ENCODE data around the gene SPRN.
"Not testable (repeated sequence)": the region's sequence is repeated elsewhere in the genome, so short reads cannot be mapped to it uniquely, and the experiment has no call there.

Gene SPRN

GRCh38 chr10:133456041-133456951 is 31.9 kb upstream of the SPRN start:
- no peak for DNase-seq (ENCODE audit: low spot score)

DNA sequence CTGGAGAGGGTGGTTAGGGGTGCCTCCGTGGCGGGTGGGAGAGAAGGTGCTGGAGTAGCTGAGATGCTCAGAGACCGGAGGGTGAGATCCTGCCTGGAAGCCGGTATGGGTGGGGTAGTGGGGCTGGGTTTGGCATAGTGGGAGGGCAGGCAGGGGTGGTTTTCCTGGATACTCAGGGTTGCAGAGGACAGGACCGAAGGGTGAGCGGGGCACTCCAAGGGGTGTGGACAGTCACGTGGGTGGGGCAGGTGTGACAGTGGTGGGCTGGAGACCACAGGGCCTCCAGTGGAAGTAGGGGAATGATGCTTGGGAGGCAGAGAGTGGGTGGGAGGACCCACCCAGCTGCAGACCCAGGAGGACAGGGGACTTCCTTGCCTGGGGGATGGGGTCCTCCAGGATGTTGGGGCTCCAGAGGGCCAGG is 31.2 kb upstream of the SPRN start:
- no peak for DNase-seq (ENCODE audit: low spot score)

DNA sequence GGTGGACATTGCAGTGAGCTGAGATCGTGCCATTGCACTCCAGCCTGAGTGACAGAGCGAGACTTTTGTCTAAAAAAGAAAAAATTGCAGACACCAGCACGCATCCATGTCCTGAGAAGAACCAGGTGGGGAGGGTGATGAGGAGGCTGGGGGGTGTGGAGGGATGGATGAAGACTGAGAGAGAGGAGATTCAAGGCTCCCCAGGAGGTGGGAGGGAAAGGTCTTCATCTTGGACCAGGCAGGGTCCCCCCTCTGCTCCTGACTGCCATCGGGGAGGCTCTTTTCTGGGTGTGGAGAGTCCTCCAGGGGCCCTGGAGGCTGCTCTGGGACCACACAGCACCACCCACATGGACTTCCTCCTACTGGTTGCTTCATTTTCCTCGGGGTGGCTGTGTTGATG is 30.8 kb upstream of the SPRN start:
- DNase-seq (ENCODE audit: low spot score) = no peak

GRCh38 chr10:133454204-133454893 is 29.9 kb upstream of the SPRN start:
- DNase-seq (ENCODE audit: low spot score) = no peak

- DNase-seq (ENCODE audit: low spot score) = no peak
Measured at GRCh38 chr10:133453516-133454203, 29.2 kb upstream of the SPRN start, which contains the start of gene SCART1. Gene SCART1 (plus strand): TSS chr10:133453945. CDS start chr10:133453998, 53 bp downstream.

- DNase-seq (ENCODE audit: low spot score) = no peak
Measured at GRCh38 chr10:133452453-133452852, 28.0 kb upstream of the SPRN start.

GRCh38 chr10:133451346-133451745 is 26.9 kb upstream of the SPRN start:
- DNase-seq (ENCODE audit: low spot score) = no peak

DNA sequence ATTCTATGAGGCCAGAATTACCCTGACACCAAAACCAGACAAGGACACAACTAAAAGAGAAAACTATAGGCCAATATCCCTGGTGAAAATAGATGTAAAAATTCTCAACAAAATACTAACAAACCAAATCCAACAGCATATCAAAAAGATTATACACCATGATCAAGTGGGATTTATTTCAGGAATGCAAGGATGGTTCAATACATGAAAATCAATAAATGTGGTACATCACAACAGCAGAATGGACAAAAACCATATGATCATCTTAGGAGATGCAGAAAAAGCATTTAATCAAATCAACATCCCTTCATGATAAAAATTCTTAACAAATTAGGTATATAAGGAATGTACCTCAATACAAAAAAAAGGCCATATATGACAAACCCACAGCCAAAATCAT is 23.7 kb upstream of the SPRN start:
- no peak for DNase-seq (ENCODE audit: low spot score)

DNA sequence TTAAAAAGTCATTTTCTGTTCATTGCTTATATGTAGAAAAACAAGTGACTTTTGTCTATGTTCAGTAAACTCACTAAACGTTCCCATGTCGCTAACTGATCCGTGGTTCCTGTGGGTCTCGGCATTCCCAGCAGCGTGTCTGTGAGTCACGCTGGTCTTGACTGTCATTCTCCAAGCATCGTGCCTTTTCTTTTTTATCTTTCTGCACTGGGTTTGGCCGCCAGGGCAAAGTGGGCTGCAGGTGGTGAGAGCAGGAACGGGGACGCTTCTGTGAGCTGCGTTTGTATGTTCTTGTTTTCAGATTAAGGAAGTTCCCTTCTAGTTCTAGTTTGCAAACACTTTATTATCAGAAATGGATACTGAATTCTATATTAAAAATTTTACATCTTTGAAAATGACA is 22.6 kb upstream of the SPRN start:
- DNase-seq (ENCODE audit: low spot score) = no peak

GRCh38 chr10:133445751-133446708 is 21.6 kb upstream of the SPRN start:
- DNase-seq (ENCODE audit: low spot score) = no peak

DNA sequence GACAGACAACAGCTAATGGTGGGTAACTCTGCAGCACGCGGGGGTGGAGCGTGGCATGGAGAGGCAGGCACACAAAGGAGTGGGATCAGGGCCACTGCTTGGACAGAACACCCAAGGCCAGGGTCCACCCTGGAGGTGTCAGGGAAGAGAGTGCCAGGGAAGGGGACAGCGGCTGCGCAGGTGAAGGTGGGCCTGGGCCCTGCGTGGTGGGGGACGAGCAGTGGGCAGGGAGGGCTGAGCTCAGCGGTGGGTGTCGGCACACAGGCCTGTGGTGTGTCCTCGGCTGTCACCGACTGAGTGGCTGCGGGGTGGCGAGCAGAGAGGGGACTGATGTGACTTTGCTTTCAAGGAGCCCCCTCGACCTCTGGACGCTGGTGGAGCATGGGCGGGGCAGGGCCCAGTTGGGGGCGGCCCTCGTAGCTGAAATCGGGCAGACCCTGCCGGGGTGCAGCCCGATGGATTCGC is 20.9 kb upstream of the SPRN start:
- no peak for DNase-seq (ENCODE audit: low spot score)

DNA sequence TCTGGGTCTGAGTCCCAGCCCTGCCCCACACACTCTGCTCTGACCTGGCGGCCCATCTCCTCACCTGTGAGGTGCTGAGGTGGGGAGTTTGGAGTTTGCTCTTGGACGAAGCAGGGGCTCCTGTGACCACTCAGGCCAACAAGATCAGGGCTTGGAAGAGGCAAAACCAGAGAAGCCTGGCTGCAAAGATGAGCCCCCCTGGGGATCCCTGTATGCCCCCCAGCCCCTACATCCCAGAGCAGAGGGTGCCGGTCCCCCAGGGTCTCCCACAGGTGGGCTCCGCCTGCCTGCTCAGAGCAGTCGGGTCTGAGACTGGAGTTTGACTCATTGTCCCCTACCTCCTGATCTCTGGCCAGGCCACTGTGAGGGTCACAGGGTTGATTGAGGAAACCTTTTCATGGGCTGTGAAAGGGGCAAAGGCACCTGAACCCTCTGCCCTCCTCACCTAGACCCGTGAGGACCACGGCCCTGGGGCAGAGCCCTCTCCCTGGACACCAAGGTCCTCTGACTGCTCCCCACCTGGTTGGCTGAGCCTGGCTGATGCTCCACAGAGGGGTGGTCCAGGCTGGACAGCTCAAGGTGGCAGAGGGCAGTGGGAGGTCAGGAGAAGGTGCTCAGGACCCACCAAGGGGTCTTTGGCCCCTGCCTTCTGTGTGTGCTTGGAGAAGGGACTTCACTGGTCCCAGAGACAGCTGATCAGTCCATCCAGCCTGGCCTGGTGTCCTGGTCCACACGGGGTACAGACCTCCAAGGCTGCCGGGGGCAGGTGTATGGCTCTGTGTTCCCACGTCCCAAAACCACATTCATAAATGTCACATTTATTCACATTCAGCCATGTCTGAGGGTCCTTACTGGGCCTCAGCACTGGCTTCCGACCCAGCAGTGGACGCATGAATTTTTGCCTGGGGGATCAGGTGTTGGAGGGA is 20.2 kb upstream of the SPRN start:
- no peak for DNase-seq (ENCODE audit: low spot score)

- no peak for DNase-seq (ENCODE audit: low spot score)
Measured at GRCh38 chr10:133442967-133443924, 18.8 kb upstream of the SPRN start.

DNA sequence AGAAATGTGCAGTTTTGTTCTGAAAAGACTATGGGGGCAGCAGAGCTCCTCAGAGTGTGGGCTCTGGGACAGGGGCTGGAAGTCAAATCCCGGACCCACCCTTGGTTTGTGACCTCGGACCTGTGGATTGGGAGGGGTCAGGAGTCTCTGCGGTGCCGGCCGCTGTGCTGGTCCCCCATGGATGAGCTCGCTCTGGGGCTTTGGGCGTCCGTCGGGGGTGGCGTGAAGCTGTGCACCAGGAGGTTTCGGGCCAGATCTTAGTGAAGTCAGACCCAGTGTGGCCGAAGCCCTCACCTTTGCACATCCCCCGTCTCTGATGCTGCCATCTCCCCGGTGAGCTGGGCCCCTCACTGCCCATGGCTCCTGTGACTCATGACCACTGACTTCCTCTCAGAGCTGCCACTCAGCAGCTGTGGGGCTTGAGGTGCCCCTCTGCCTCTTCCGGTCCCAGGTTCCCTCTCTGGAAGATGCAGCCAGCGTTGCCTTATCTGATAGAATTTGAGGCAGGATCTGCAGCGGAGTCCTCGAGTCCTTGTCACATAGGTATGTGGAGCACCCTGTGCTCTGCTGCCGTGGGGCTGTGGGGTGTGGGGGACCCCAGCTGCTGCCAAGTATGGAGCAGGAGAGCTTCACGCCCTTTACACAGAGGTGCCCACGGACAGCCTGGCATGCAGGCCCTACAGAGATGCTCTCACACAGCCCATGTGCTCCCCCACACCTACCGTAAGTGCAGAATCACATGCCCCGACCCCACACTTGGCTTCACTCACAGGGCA is 18.0 kb upstream of the SPRN start:
- peak; percentile 44 for DNase-seq (ENCODE audit: low spot score)

GRCh38 chr10:133441780-133442179 is 17.4 kb upstream of the SPRN start:
- DNase-seq (ENCODE audit: low spot score) = no peak

DNA sequence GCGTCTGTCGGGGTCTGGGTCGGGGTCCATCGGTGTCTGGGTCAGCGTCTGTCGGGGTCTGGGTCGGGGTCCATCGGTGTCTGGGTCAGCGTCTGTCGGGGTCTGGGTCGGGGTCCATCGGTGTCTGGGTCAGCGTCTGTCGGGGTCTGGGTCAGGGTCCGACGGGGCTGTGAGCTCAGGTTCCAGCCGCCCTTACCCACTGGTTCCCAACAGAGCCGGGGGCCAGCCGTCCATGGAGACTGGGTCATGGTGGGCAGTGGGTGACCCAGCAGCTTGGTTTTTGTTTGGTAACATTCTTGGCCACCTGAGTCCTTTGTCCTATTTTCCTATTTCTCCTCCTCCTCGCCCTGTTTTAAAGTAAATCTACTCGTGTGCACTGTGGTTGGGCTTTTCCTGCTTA is 16.9 kb upstream of the SPRN start:
- not testable (repeated sequence) for DNase-seq (ENCODE audit: low spot score)

- DNase-seq (ENCODE audit: low spot score) = no peak
Measured at GRCh38 chr10:133440633-133441285, 16.3 kb upstream of the SPRN start.
